H1 (cell line): ENCODE measurements around the gene GP2. TPM values are rescaled to one million over a fixed set of nuclear protein-coding genes. Genes with fewer than 3 reads are reported as not detected.

Experiments
- CTCF ChIA-PET: fragments of 300-600 bp; sonication (Branson Sonifier 250); formaldehyde crosslinking; loops from one replicate; lab custom pipeline; 2021; ENCODE audit not compliant: partially characterized antibody; lab: Charles Lee
- POLR2A ChIA-PET: fragments of 300-600 bp; sonication (Branson Sonifier 250); formaldehyde crosslinking; loops from one replicate; lab custom pipeline; 2021; ENCODE audit warnings: inconsistent platforms; ENCODE audit not compliant: partially characterized antibody; lab: Charles Lee
- DNase-seq, 2 experiments: peaks; one replicate each; pipeline versions ENCODE4 v3.0.0 to v3.0.0-alpha.2; 2010 to 2022; ENCODE audit warnings: low spot score in 2 of 2, low read depth in 1 of 2, mixed read lengths in 1 of 2
- FAIRE-seq: peaks from 2 replicates; lab custom pipeline; 2011; peaks lifted over from hg19 to GRCh38; lab: Jason Lieb, UNC
- H2AFZ ChIP-seq: 2 replicates; pipeline ENCODE4 v1.8.1; 2012; ENCODE audit warnings: low read length, inconsistent platforms
- H2AK5ac ChIP-seq: 2 replicates; pipeline ENCODE4 v1.6.1; 2013; ENCODE audit warnings: low read depth, low read length
- H2BK120ac ChIP-seq: replicated peaks from 2 replicates; pipeline ENCODE3; 2013; ENCODE audit warnings: low read depth, low read length, inconsistent platforms
- H2BK12ac ChIP-seq: 2 replicates; pipeline ENCODE4 v1.6.1; 2013; ENCODE audit warnings: low read depth, low read length
- H2BK15ac ChIP-seq: 2 replicates; pipeline ENCODE4 v1.6.1; 2013; ENCODE audit warnings: low read length
- H2BK20ac ChIP-seq: 2 replicates; pipeline ENCODE4 v1.6.1; 2013; ENCODE audit warnings: low read length
- H2BK5ac ChIP-seq: 2 replicates; pipeline ENCODE4 v1.6.1; 2013; ENCODE audit warnings: low read depth, low read length
- H3K14ac ChIP-seq: 2 replicates; pipeline ENCODE4 v1.6.1; 2013; ENCODE audit warnings: inconsistent platforms; ENCODE audit not compliant: insufficient read length
- H3K18ac ChIP-seq: 2 replicates; pipeline ENCODE4 v1.6.1; 2013; ENCODE audit warnings: low read length; ENCODE audit errors: extremely low read depth
- H3K23ac ChIP-seq: 2 replicates; pipeline ENCODE4 v1.6.1; 2013; ENCODE audit warnings: inconsistent platforms; ENCODE audit not compliant: insufficient read length
- H3K23me2 ChIP-seq: 2 replicates; pipeline ENCODE4 v1.6.1; 2013; ENCODE audit warnings: low read depth, low read length
- H3K27ac ChIP-seq: 2 replicates; pipeline ENCODE4 v1.6.1; 2011; ENCODE audit warnings: low read depth, low read length, inconsistent platforms
- H3K27me3 ChIP-seq, 4 experiments: replicated peaks in 1 of 4; 1 replicate in 1 of 4; 2 replicates in 3 of 4; pipeline versions ENCODE4 v1.6.1 to v1.8.1; 2011 to 2013; ENCODE audit warnings: low read length in 3 of 4, mild to moderate bottlenecking in 3 of 4, inconsistent platforms in 2 of 4, mixed read lengths in 2 of 4, moderate library complexity in 1 of 4; ENCODE audit not compliant: control insufficient read depth in 3 of 4, insufficient read depth in 3 of 4; ENCODE audit errors: extremely low read depth in 1 of 4
- H3K36me3 ChIP-seq, 4 experiments: 2 replicates each; pipeline versions ENCODE4 v1.6.1 to v1.8.1; 2011 to 2013; ENCODE audit warnings: mild to moderate bottlenecking in 4 of 4, low read length in 3 of 4, moderate library complexity in 2 of 4, control low read depth in 1 of 4, inconsistent platforms in 1 of 4; ENCODE audit not compliant: insufficient read depth in 4 of 4, control insufficient read depth in 2 of 4
- H3K4ac ChIP-seq: replicated peaks from 2 replicates; pipeline ENCODE3; 2013; ENCODE audit warnings: low read length, low read depth, mixed read lengths, inconsistent platforms; ENCODE audit not compliant: insufficient read length
- H3K4me1 ChIP-seq, 4 experiments: replicated peaks in 1 of 4; 1 replicate in 1 of 4; 2 replicates in 3 of 4; pipeline versions ENCODE4 v1.6.1 to v1.8.1; 2011 to 2013; ENCODE audit warnings: low read length in 3 of 4, inconsistent platforms in 2 of 4, mixed read lengths in 1 of 4; ENCODE audit not compliant: insufficient read depth in 4 of 4, control insufficient read depth in 3 of 4
- H3K4me2 ChIP-seq, 2 experiments: 2 replicates each; pipeline versions ENCODE4 v1.6.1 to v1.8.1; 2011 to 2013; ENCODE audit warnings: low read depth in 2 of 2, low read length in 2 of 2, control low read depth in 1 of 2, inconsistent platforms in 1 of 2, mild to moderate bottlenecking in 1 of 2; ENCODE audit not compliant: insufficient read depth in 1 of 2
- H3K4me3 ChIP-seq, 4 experiments: fragments of 200-600, 300-600 bp in 1 of 4; sonication (generic), shearing (Covaris generic), sonication (Bioruptor Twin) in 1 of 4; 2 replicates each; pipeline versions ENCODE4 v1.5.1 to v1.8.1; 2011 to 2016; ENCODE audit warnings: low read length in 4 of 4, low read depth in 3 of 4, control low read depth in 2 of 4, inconsistent platforms in 2 of 4, mild to moderate bottlenecking in 2 of 4, mixed read lengths in 1 of 4, moderate library complexity in 1 of 4; ENCODE audit not compliant: insufficient read depth in 2 of 4; ENCODE audit errors: extremely low read depth in 1 of 4
- H3K56ac ChIP-seq: replicated peaks from 2 replicates; pipeline ENCODE3; 2013; ENCODE audit warnings: low read depth, mild to moderate bottlenecking, mixed read lengths, low read length, inconsistent platforms; ENCODE audit not compliant: insufficient read length
- H3K79me1 ChIP-seq: 2 replicates; pipeline ENCODE4 v1.6.1; 2013; ENCODE audit warnings: low read depth, low read length, control low read depth
- H3K79me2 ChIP-seq, 2 experiments: 2 replicates each; pipeline versions ENCODE4 v1.6.1 to v1.8.1; 2012 to 2013; ENCODE audit warnings: low read length in 2 of 2, mild to moderate bottlenecking in 2 of 2, inconsistent platforms in 1 of 2; ENCODE audit not compliant: insufficient read depth in 2 of 2, control insufficient read depth in 1 of 2
- H3K9ac ChIP-seq, 4 experiments: replicated peaks in 1 of 4; 1 replicate in 1 of 4; 2 replicates in 3 of 4; pipeline versions ENCODE4 v1.6.1 to v1.8.1; 2011 to 2013; ENCODE audit warnings: low read depth in 3 of 4, low read length in 3 of 4, control low read depth in 2 of 4, mild to moderate bottlenecking in 2 of 4, moderate library complexity in 2 of 4, inconsistent platforms in 1 of 4; ENCODE audit errors: extremely low read depth in 1 of 4
- H3K9me3 ChIP-seq, 2 experiments: 2 replicates each; pipeline versions ENCODE4 v1.6.1 to v1.8.1; 2012 to 2013; ENCODE audit warnings: mild to moderate bottlenecking in 2 of 2, moderate library complexity in 2 of 2, control low read depth in 1 of 2, inconsistent platforms in 1 of 2, low read depth in 1 of 2, low read length in 1 of 2, mixed read lengths in 1 of 2; ENCODE audit not compliant: insufficient read depth in 2 of 2
- H4K20me1 ChIP-seq, 2 experiments: replicated peaks in 1 of 2; 2 replicates each; pipeline versions ENCODE3 to v1.8.1; 2011 to 2013; ENCODE audit warnings: inconsistent platforms in 2 of 2, low read length in 2 of 2, mild to moderate bottlenecking in 1 of 2; ENCODE audit not compliant: insufficient read depth in 2 of 2, control insufficient read depth in 1 of 2
- H4K5ac ChIP-seq: 2 replicates; pipeline ENCODE4 v1.6.1; 2013; ENCODE audit warnings: low read length, low read depth, mixed read lengths, inconsistent platforms; ENCODE audit not compliant: insufficient read length
- H4K8ac ChIP-seq: 2 replicates; pipeline ENCODE4 v1.8.0; 2013; ENCODE audit warnings: mild to moderate bottlenecking, moderate library complexity, low read length, inconsistent platforms; ENCODE audit not compliant: insufficient read depth; ENCODE audit errors: extremely low read depth
- H4K91ac ChIP-seq: replicated peaks from 2 replicates; pipeline ENCODE3; 2013; ENCODE audit warnings: low read length, mixed read lengths, inconsistent platforms; ENCODE audit not compliant: insufficient read length
- CEBPB ChIP-seq: IDR thresholded peaks from 2 replicates; pipeline ENCODE4 v1.6.1; 2012; ENCODE audit warnings: low read depth, low read length
- RAD21 ChIP-seq, 2 experiments: IDR thresholded peaks in 1 of 2; conservative IDR thresholded peaks in 1 of 2; 2 replicates each; pipeline ENCODE4 v1.6.1; 2011; ENCODE audit warnings: low read depth in 2 of 2, low read length in 2 of 2, improper control_type of control experiment in 1 of 2, inconsistent platforms in 1 of 2, mild to moderate bottlenecking in 1 of 2, moderate library complexity in 1 of 2
- RXRA ChIP-seq: IDR thresholded peaks from 2 replicates; pipeline ENCODE4 v1.6.1; 2011; ENCODE audit warnings: low read depth, mild to moderate bottlenecking, low read length, moderate library complexity; ENCODE audit not compliant: insufficient read depth
- SRF ChIP-seq: IDR thresholded peaks from 2 replicates; pipeline ENCODE4 v1.6.1; 2011; ENCODE audit warnings: mild to moderate bottlenecking, low read depth, low read length, moderate library complexity
- WGBS, 2 experiments: shearing (Covaris generic) in 1 of 2; methylation state at CpG; one replicate each; pipeline versions ENCODE4 v1.1.6 to v1.1.7; 2013 to 2015; ENCODE audit warnings: low lambda C conversion rate in 2 of 2, mixed read lengths in 2 of 2, inconsistent platforms in 1 of 2, low coverage in 1 of 2, missing lambda C conversion rate in 1 of 2; ENCODE audit not compliant: insufficient replicate concordance in 2 of 2, insufficient coverage in 1 of 2, insufficient read length in 1 of 2; ENCODE audit errors: extremely low coverage in 1 of 2, missing lambda C conversion rate in 1 of 2; 5-methylcytosine and 5-hydroxymethylcytosine counted together
- long read RNA-seq, 2 experiments: library from RNA in 1 of 2; library from capped mRNA in 1 of 2; stranded (forward); transcript quantifications; one replicate each; pipeline ENCODE4 v2.0.0, GENCODE V29; 2021; ENCODE audit warnings: inconsistent platforms in 1 of 2
- polyA minus RNA-seq, 3 experiments: library from RNA; depleted of rRNA, polyadenylated mRNA; stranded (reverse); fragments of >200 nt; gene quantifications; 1 replicate in 2 of 3; 2 replicates in 1 of 3; pipeline ENCODE4 v1.2.3, GENCODE V29; 2011
- polyA plus RNA-seq, 7 experiments: library from polyadenylated mRNA; depleted of rRNA in 3 of 7; stranded (reverse) in 5 of 7; unstranded in 2 of 7; fragments of >200 nt in 5 of 7; fragments of 200-250 nt in 2 of 7; gene quantifications; 1 replicate in 5 of 7; 2 replicates in 1 of 7; 4 replicates in 1 of 7; pipeline versions ENCODE4 v1.2.1 to v1.2.3, GENCODE V29; 2011 to 2013; ENCODE audit warnings: missing spikeins in 2 of 7, mixed read lengths in 2 of 7
- total RNA-seq: library from RNA; stranded (reverse); fragmentation: NEBNext Ultra II Directional; extraction: Animal tissue kit (Norgen Biotek cat#: 25700); gene quantifications from 2 replicates; pipeline ENCODE4 v1.2.1, GENCODE V29; 2021
- TF ChIP-seq, protein P1 (sequence below), 3 experiments: IDR thresholded peaks; 1 replicate in 2 of 3; 2 replicates in 1 of 3; pipeline versions ENCODE4 v1.5.1 to v1.6.1; 2011; ENCODE audit warnings: low read length in 3 of 3, mild to moderate bottlenecking in 3 of 3, inconsistent platforms in 2 of 3, low read depth in 1 of 3, moderate library complexity in 1 of 3; ENCODE audit not compliant: insufficient read depth in 1 of 3; ENCODE audit errors: control extremely low read depth in 1 of 3

Gene GP2
- total RNA-seq (not detected in 2 replicates), polyA plus RNA-seq (2011; rRNA removed) (not detected in 2 replicates), polyA minus RNA-seq (2011; rRNA and poly(A)+ RNA removed) (1.2 TPM in 1 of 2 replicates, not detected in the other)
- not detected for polyA plus RNA-seq (2011; cell fraction: cytosol; rRNA removed)
- polyA plus RNA-seq (2011; cell fraction: nucleus; rRNA removed) = not detected
- not detected in 4 replicates for polyA plus RNA-seq (2012, experiment 1 of 2)
- not detected for polyA plus RNA-seq (2012, experiment 2 of 2)
- not detected for polyA plus RNA-seq (2013, experiment 1 of 2)
- polyA plus RNA-seq (2013, experiment 2 of 2) = not detected
- not detected for polyA minus RNA-seq (2011; cell fraction: cytosol; rRNA and poly(A)+ RNA removed)
- not detected for polyA minus RNA-seq (2011; cell fraction: nucleus; rRNA and poly(A)+ RNA removed)
- long read RNA-seq, experiment 1 = 0 reads
- long read RNA-seq, experiment 2 = 0 reads

DNA sequence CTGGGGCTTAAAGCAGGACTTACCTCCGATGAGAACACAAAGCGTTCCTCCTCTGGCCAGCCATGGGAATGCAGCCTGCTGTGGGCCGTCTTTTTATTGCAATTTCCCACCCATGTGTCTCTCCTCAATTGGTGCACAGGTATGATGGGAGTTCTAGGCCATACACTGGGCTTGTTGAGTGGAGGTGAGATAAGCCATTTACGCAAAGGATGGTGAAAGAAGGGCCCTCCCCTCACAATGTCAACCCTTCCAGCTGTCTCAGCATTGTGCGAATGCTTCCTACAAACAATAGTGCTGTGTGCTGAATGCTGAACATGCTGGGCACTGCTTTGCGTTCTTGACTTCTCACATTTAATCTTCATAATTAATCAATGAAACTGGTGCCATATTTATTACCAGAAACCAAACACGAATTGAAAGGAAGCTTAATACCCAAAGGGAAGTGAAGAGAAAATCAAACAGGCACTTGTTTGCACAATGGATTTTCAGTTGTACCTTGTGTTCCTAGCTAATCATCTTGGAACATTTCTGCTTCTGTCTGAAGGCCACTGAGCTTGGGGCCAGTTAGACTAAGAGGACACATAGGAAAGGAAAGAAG lies at the start of gene GP2:
TSS of gene GP2 (minus strand) at position 70 of the 598 bp plus-strand sequence. CDS start 1,082 bp downstream, outside the sequence.
- H3K14ac ChIP-seq = no peak within 1 kb of the TSS
- H3K23ac ChIP-seq = no peak within 1 kb of the TSS
- no peak within 1 kb of the TSS for H2AK5ac ChIP-seq
- no peak within 1 kb of the TSS for H3K27ac ChIP-seq
- H2AFZ ChIP-seq = no peak within 1 kb of the TSS; the same call in 1 of the 2 replicates
- H3K4me2 ChIP-seq = no peak within 1 kb of the TSS
- ChIA-PET CTCF (interaction anchor here (1.0 to 1.5 kb wide), 6 partner anchors 14 to 57 kb away, joined by 3 to 5 read pairs (median 3); no protein-coding TSS in a partner anchor), POLR2A (no interaction called here)
- H3K4me1 ChIP-seq = no peaks in the 10 kb centered on the region
- no peak within 1 kb of the TSS for H2BK120ac ChIP-seq
- WGBS, 2 experiments = 89% methylated on average over 7 of the region's 7 CpGs; no CpG with 5 or more reads in 1 of the 2 experiments
- no peak within 1 kb of the TSS for H3K56ac ChIP-seq
- H4K20me1 ChIP-seq = no peaks in the 10 kb centered on the region
- H4K5ac ChIP-seq = no peak within 1 kb of the TSS
- H3K23me2 ChIP-seq = no peaks in the 10 kb centered on the region; the same call in 1 of the 2 replicates
- H2BK12ac ChIP-seq = no peak within 1 kb of the TSS
- H3K79me2 ChIP-seq = no peaks in the 10 kb centered on the region
- no peak within 1 kb of the TSS for H4K91ac ChIP-seq
- H2BK20ac ChIP-seq = no peak within 1 kb of the TSS
- TF ChIP-seq CEBPB (no peak), SRF (no peak), RXRA (no peak), RAD21 (IDR thresholded peaks at IDR 0.05 in 1 of 2, conservative IDR thresholded peaks at IDR 0.05 in 1 of 2; ENCODE audit: low read depth in 2 of 2, low read length in 2 of 2) (peak; percentile 5 to 19; a peak in 3 of 4 replicates)
- TF ChIP-seq, protein P1, sequence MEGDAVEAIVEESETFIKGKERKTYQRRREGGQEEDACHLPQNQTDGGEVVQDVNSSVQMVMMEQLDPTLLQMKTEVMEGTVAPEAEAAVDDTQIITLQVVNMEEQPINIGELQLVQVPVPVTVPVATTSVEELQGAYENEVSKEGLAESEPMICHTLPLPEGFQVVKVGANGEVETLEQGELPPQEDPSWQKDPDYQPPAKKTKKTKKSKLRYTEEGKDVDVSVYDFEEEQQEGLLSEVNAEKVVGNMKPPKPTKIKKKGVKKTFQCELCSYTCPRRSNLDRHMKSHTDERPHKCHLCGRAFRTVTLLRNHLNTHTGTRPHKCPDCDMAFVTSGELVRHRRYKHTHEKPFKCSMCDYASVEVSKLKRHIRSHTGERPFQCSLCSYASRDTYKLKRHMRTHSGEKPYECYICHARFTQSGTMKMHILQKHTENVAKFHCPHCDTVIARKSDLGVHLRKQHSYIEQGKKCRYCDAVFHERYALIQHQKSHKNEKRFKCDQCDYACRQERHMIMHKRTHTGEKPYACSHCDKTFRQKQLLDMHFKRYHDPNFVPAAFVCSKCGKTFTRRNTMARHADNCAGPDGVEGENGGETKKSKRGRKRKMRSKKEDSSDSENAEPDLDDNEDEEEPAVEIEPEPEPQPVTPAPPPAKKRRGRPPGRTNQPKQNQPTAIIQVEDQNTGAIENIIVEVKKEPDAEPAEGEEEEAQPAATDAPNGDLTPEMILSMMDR (IDR thresholded peaks at IDR 0.05; ENCODE audit: control extremely low read depth in 1 of 3, insufficient read depth in 1 of 3, low read depth in 1 of 3, low read length in 3 of 3) = peak in 2 of 3 experiments; percentile 26 to 39; a peak in 3 of 4 replicates
- H3K4ac ChIP-seq = no peak within 1 kb of the TSS
- peak within 1 kb of the TSS; percentile 3; the same call in 1 of the 2 replicates for H4K8ac ChIP-seq
- DNase-seq (no peak), FAIRE-seq (peak; percentile 28)
- H3K79me1 ChIP-seq = no peaks in the 10 kb centered on the region
- H3K9me3 ChIP-seq = no peaks in the 10 kb centered on the region
- H2BK5ac ChIP-seq = no peak within 1 kb of the TSS
- no peak within 1 kb of the TSS for H3K9ac ChIP-seq
- H3K27me3 ChIP-seq = no peaks in the 10 kb centered on the region
- no peak within 1 kb of the TSS for H3K4me3 ChIP-seq
- H3K18ac ChIP-seq = no peak within 1 kb of the TSS
- H3K36me3 ChIP-seq = no peaks in the 10 kb centered on the region
- no peak within 1 kb of the TSS for H2BK15ac ChIP-seq
